Parathyroid adenoma (tissue), 2 donors: Measurements from ENCODE around the gene PNKD.

Experiments used
- H2AFZ ChIP-seq: fragments of 300-600 bp; sonication (generic); one replicate; pipeline ENCODE4 v1.7.0; 2017; ENCODE audit warnings: antibody characterized with exemption, mild to moderate bottlenecking
- H3K27ac ChIP-seq: fragments of 300-600 bp; sonication (generic); one replicate; pipeline ENCODE4 v1.7.0; 2017
- H3K27me3 ChIP-seq: fragments of 300-600 bp; sonication (generic); one replicate; pipeline ENCODE4 v1.7.0; 2017; ENCODE audit warnings: low read length; ENCODE audit not compliant: control insufficient read depth, insufficient read depth
- H3K36me3 ChIP-seq: fragments of 300-600 bp; sonication (generic); one replicate; pipeline ENCODE4 v1.7.0; 2017; ENCODE audit warnings: low read length; ENCODE audit not compliant: control insufficient read depth, insufficient read depth
- H3K4me1 ChIP-seq: fragments of 300-600 bp; sonication (generic); one replicate; pipeline ENCODE4 v1.7.0; 2017; ENCODE audit warnings: control low read depth
- H3K4me2 ChIP-seq: fragments of 300-600 bp; sonication (generic); one replicate; pipeline ENCODE4 v1.7.0; 2017; ENCODE audit warnings: low read length
- H3K4me3 ChIP-seq: fragments of 300-600 bp; sonication (generic); one replicate; pipeline ENCODE4 v1.7.0; 2017; ENCODE audit warnings: low read depth, low read length
- H3K79me2 ChIP-seq: fragments of 300-600 bp; sonication (generic); one replicate; pipeline ENCODE4 v1.7.0; 2017; ENCODE audit warnings: control low read depth
- H3K9ac ChIP-seq: fragments of 300-600 bp; sonication (generic); one replicate; pipeline ENCODE4 v1.7.0; 2017; ENCODE audit warnings: mild to moderate bottlenecking
- H3K9me3 ChIP-seq: fragments of 300-600 bp; sonication (generic); one replicate; pipeline ENCODE4 v1.7.0; 2017; ENCODE audit warnings: low read length; ENCODE audit not compliant: control insufficient read depth
- CTCF ChIP-seq: fragments of 300-600 bp; sonication (generic); IDR thresholded peaks from one replicate; pipeline ENCODE4 v1.7.0; 2017; ENCODE audit warnings: antibody characterized with exemption, mild to moderate bottlenecking
- donor health status: primary hyperparathyroidism.

PNKD gene

GRCh38 chr2:218278531-218279360 lies 8.4 kb downstream of the PNKD start:
- Histone ChIP-seq H3K79me2 (peaks cover 5% of the 10 kb centered on the region), H3K9ac (no peak overlapping the region), H3K4me2 (no peak overlapping the region), H2AFZ (no peak overlapping the region), H3K9me3 (no peaks in the 10 kb centered on the region), H3K27me3 (no peaks in the 10 kb centered on the region), H3K36me3 (no peaks in the 10 kb centered on the region), H3K4me1 (no peaks in the 10 kb centered on the region), H3K27ac (no peak overlapping the region), H3K4me3 (no peak overlapping the region)
- no peak for TF ChIP-seq CTCF

- Histone ChIP-seq H3K9ac (no peak overlapping the region), H3K79me2 (peaks cover 18% of the 10 kb centered on the region), H3K36me3 (no peaks in the 10 kb centered on the region), H3K4me2 (no peak overlapping the region), H3K4me1 (peaks cover 8% of the 10 kb centered on the region), H3K4me3 (no peak overlapping the region), H3K27me3 (no peaks in the 10 kb centered on the region), H3K27ac (no peak overlapping the region), H3K9me3 (no peaks in the 10 kb centered on the region), H2AFZ (no peak overlapping the region)
- TF ChIP-seq CTCF = no peak
Observed at GRCh38 chr2:218280260-218280870, 10.0 kb downstream of the PNKD start.

- TF ChIP-seq CTCF = no peak
- Histone ChIP-seq H3K4me1 (peaks cover 13% of the 10 kb centered on the region), H3K4me2 (no peak overlapping the region), H3K27ac (no peak overlapping the region), H3K36me3 (no peaks in the 10 kb centered on the region), H2AFZ (no peak overlapping the region), H3K79me2 (peaks cover 23% of the 10 kb centered on the region), H3K9ac (no peak overlapping the region), H3K9me3 (no peaks in the 10 kb centered on the region), H3K27me3 (no peaks in the 10 kb centered on the region), H3K4me3 (no peak overlapping the region)
Observed at GRCh38 chr2:218281449-218281848, 11.1 kb downstream of the PNKD start.

- Histone ChIP-seq H3K79me2 (peaks cover 24% of the 10 kb centered on the region), H3K9me3 (no peaks in the 10 kb centered on the region), H3K36me3 (no peaks in the 10 kb centered on the region), H3K4me2 (no peak overlapping the region), H2AFZ (no peak overlapping the region), H3K9ac (no peak overlapping the region), H3K27ac (no peak overlapping the region), H3K4me3 (no peak overlapping the region), H3K27me3 (no peaks in the 10 kb centered on the region), H3K4me1 (peaks cover 18% of the 10 kb centered on the region)
- no peak for TF ChIP-seq CTCF
Observed at GRCh38 chr2:218282173-218282991, 12.1 kb downstream of the PNKD start.
